Measurements from ENCODE around the gene GAPDH.

Gene GAPDH

DNA sequence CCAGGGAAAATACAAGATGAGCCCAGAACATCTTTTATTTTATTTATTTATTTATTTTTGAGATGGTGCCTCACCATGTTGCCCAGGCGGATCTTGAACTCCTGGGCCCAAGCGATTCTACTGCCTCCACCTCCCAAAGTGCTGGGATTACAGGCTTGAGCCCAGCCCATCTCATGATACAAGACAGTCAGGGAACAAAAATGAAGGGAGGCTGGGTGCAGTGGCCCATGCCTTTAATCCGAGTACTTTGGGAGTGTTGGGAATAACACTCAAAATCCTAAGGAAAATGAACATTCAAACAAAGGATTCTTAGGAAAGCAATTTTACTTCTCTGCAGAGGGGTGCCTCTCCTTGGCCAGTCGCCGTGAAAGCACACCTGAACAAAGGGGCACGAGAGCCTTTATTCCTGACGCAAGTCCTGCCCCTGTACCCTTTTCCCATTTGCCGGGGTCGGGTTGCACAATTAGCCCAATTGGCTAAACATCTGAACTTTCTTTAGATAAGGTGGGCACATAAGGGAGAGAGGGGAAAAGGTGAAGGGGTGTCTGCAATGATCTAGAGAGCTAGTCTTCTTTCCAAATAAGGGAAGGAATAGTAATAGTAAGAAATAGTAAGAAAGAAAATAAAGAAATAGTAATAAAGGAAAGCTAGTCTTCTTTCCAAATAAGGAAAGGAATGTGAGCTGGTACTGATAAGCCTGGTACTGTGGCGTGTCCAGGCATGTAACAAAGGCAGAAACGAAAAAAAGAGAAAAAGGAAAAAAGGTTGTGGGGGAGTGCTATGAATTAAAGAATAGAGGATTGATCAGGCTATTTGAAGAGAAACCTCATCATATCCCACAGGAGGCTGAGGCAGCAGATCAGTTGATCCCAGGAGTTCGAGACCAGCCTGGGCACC, 27.0 kb upstream of the GAPDH start:
- no peaks in the 10 kb centered on the region for H3K27me3 ChIP-seq (ENCODE audit: insufficient read depth, low read length)
- H3K36me3 ChIP-seq (ENCODE audit: insufficient read depth, low read length), result peaks cover 14% of the 10 kb centered on the region; the same call in 1 of the 2 replicates
- H3K4me3 ChIP-seq (ENCODE audit: low read depth, low read length), result no peak overlapping the region
- no peak overlapping the region for H2AFZ ChIP-seq (ENCODE audit: low read length, unreplicated experiment)
- peak overlapping the region; percentile 20 for H3K27ac ChIP-seq (ENCODE audit: low read depth, low read length)
- no peaks in the 10 kb centered on the region for H3K4me1 ChIP-seq (ENCODE audit: control insufficient read depth, insufficient read depth, low read length, unreplicated experiment)
- H3K79me2 ChIP-seq (ENCODE audit: control insufficient read depth, insufficient read depth, low read length, unreplicated experiment), result peaks cover 32% of the 10 kb centered on the region

DNA sequence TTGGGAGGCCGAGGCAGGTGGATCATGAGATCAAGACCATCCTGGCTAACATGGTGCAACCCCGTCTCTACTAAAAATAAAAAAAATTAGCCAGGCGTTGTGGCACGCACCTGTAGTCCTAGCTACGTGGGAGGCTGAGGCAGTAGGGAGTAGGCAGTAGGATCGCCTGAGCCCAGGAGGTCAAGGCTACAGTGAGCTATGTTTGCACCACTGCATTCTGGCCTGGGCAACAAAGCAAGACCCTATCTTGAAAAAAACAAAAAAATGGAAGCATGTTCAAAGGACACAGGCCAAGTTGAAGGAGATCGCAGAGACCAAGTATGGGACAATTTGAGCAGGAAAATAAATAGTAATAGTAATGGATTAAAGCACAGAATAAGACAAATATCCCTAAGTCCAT, 26.2 kb upstream of the GAPDH start:
- Histone ChIP-seq H3K79me2 (ENCODE audit: control insufficient read depth, insufficient read depth, low read length, unreplicated experiment) (peaks cover 30% of the 10 kb centered on the region), H3K36me3 (ENCODE audit: insufficient read depth, low read length) (peaks cover 18% of the 10 kb centered on the region; the same call in 1 of the 2 replicates), H3K27me3 (ENCODE audit: insufficient read depth, low read length) (no peaks in the 10 kb centered on the region), H3K27ac (ENCODE audit: low read depth, low read length) (peak overlapping the region; percentile 20; the same call in 1 of the 2 replicates), H2AFZ (ENCODE audit: low read length, unreplicated experiment) (no peak overlapping the region), H3K4me1 (ENCODE audit: control insufficient read depth, insufficient read depth, low read length, unreplicated experiment) (no peaks in the 10 kb centered on the region), H3K4me3 (ENCODE audit: low read depth, low read length) (no peak overlapping the region)

DNA sequence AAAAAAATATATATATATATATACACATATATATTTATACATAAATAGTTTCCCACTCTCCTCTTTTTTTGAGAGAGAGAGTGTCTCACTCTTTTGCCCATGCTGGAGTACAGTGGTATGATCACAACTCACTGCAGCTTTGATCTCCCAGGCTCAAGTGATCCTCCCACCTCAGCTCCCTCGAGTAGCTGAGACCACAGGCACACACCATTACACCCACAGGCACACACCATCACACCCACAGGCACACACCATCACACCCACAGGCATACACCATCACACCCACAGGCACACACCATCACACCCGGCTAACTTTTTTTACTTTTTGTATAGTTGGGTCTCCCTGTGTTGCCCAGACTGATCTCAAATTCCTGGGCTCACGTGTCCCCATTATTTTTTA, 14.1 kb upstream of the GAPDH start:
- Histone ChIP-seq H3K4me3 (ENCODE audit: low read depth, low read length) (no peak overlapping the region), H3K4me1 (ENCODE audit: control insufficient read depth, insufficient read depth, low read length, unreplicated experiment) (no peaks in the 10 kb centered on the region), H3K27me3 (ENCODE audit: insufficient read depth, low read length) (no peaks in the 10 kb centered on the region), H3K36me3 (ENCODE audit: insufficient read depth, low read length) (peaks cover 40% of the 10 kb centered on the region), H2AFZ (ENCODE audit: low read length, unreplicated experiment) (no peak overlapping the region), H3K79me2 (ENCODE audit: control insufficient read depth, insufficient read depth, low read length, unreplicated experiment) (no peaks in the 10 kb centered on the region), H3K27ac (ENCODE audit: low read depth, low read length) (no peak overlapping the region)

DNA sequence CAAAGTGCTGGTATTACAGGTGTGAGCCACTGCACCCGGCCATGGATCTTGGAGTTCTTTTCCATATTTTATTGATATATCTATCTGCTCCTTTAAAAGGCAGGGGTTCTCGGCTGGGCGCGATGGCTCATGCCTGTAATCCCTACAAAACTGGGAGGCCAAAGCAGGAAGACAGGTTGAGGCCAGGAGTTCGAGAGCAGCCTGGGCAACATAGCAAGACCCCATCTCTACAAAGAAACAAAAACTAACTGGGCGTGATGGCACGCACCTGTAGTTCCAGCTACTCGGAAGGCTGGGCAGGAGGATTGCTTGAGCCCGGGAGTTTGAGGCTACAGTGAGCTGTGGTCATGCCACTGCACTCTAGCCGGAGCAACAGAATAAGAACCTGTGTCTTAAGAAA, 12.1 kb upstream of the GAPDH start:
- H3K36me3 ChIP-seq (ENCODE audit: insufficient read depth, low read length), result peaks cover 29% of the 10 kb centered on the region
- H3K79me2 ChIP-seq (ENCODE audit: control insufficient read depth, insufficient read depth, low read length, unreplicated experiment), result no peaks in the 10 kb centered on the region
- H2AFZ ChIP-seq (ENCODE audit: low read length, unreplicated experiment), result no peak overlapping the region

DNA sequence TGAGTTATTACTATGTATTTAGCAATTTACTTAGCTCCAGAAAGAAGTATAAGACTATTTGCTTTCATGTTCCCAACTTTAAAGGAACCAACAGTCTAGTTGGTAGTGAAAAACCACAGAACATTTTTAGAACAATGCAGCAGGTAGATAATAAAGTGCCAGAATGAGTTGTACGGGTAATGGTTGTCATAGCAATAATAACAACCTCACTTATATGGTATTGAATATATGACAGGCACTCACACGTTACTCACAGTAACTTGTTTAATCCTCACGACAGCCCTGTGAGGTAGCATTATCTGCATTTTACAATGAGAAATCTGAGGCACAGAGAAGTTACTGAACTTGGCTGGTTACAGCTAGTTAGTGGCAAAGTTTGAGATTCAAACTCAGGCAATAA, 10.6 kb upstream of the GAPDH start:
- Histone ChIP-seq H2AFZ (ENCODE audit: low read length, unreplicated experiment) (no peak overlapping the region), H3K27ac (ENCODE audit: low read depth, low read length) (no peak overlapping the region), H3K79me2 (ENCODE audit: control insufficient read depth, insufficient read depth, low read length, unreplicated experiment) (no peaks in the 10 kb centered on the region), H3K4me3 (ENCODE audit: low read depth, low read length) (no peak overlapping the region), H3K4me1 (ENCODE audit: control insufficient read depth, insufficient read depth, low read length, unreplicated experiment) (no peaks in the 10 kb centered on the region), H3K27me3 (ENCODE audit: insufficient read depth, low read length) (no peaks in the 10 kb centered on the region), H3K36me3 (ENCODE audit: insufficient read depth, low read length) (peaks cover 19% of the 10 kb centered on the region)

More for the DNA sequence above, 12.1 kb upstream of the GAPDH start:
- no peaks in the 10 kb centered on the region for H3K4me1 ChIP-seq (ENCODE audit: control insufficient read depth, insufficient read depth, low read length, unreplicated experiment)
- H3K27me3 ChIP-seq (ENCODE audit: insufficient read depth, low read length), result no peaks in the 10 kb centered on the region
- no peak overlapping the region for H3K4me3 ChIP-seq (ENCODE audit: low read depth, low read length)
- H3K27ac ChIP-seq (ENCODE audit: low read depth, low read length), result no peak overlapping the region

DNA sequence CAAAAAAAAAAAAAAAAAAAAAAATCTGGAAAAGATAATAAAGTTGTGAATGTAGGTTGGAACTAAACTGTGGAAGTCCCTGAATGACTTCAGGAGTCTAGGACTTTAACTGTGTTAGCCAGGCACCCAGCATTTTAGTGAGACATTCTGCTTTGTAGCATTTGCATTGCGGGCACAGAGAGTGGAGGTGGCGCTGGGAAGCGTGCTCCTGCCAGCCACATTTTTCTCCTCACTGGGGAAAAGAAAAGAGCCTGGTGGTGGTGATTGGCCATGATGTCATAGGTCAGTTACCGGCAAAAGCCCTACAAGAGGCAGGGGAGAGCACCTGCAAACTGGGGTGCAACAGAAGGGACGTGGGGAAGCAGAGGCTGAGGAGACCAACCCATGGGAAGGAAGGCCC, 9.7 kb upstream of the GAPDH start:
- H3K4me1 ChIP-seq (ENCODE audit: control insufficient read depth, insufficient read depth, low read length, unreplicated experiment), result no peaks in the 10 kb centered on the region
- peaks cover 20% of the 10 kb centered on the region for H3K36me3 ChIP-seq (ENCODE audit: insufficient read depth, low read length)
- no peak overlapping the region for H3K27ac ChIP-seq (ENCODE audit: low read depth, low read length)
- H2AFZ ChIP-seq (ENCODE audit: low read length, unreplicated experiment), result no peak overlapping the region
- H3K79me2 ChIP-seq (ENCODE audit: control insufficient read depth, insufficient read depth, low read length, unreplicated experiment), result no peaks in the 10 kb centered on the region
- H3K4me3 ChIP-seq (ENCODE audit: low read depth, low read length), result no peak overlapping the region
- no peaks in the 10 kb centered on the region for H3K27me3 ChIP-seq (ENCODE audit: insufficient read depth, low read length)

DNA sequence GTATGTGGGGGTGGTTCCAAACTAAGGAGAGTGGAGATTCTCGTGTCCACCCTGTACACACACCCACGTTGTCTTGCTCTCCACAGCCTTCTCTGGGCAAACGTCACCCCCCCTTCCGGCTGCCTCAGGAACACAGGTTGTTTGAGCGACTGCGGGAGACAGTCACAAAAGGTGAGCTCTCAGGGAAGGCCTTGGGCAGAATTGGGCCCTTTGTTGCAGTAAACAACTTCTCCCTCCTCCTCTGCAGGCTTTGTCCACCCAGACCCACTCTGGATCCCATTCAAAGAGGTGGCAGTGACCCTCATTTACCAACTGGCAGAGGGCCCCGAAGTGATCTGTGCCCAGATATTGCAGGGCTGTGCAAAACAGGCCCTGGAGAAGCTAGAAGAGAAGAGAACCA, 8.1 kb upstream of the GAPDH start:
- Histone ChIP-seq H3K4me1 (ENCODE audit: control insufficient read depth, insufficient read depth, low read length, unreplicated experiment) (no peaks in the 10 kb centered on the region), H3K27me3 (ENCODE audit: insufficient read depth, low read length) (no peaks in the 10 kb centered on the region), H3K27ac (ENCODE audit: low read depth, low read length) (no peak overlapping the region), H2AFZ (ENCODE audit: low read length, unreplicated experiment) (no peak overlapping the region), H3K36me3 (ENCODE audit: insufficient read depth, low read length) (peaks cover 24% of the 10 kb centered on the region), H3K79me2 (ENCODE audit: control insufficient read depth, insufficient read depth, low read length, unreplicated experiment) (no peaks in the 10 kb centered on the region), H3K4me3 (ENCODE audit: low read depth, low read length) (no peak overlapping the region)

DNA sequence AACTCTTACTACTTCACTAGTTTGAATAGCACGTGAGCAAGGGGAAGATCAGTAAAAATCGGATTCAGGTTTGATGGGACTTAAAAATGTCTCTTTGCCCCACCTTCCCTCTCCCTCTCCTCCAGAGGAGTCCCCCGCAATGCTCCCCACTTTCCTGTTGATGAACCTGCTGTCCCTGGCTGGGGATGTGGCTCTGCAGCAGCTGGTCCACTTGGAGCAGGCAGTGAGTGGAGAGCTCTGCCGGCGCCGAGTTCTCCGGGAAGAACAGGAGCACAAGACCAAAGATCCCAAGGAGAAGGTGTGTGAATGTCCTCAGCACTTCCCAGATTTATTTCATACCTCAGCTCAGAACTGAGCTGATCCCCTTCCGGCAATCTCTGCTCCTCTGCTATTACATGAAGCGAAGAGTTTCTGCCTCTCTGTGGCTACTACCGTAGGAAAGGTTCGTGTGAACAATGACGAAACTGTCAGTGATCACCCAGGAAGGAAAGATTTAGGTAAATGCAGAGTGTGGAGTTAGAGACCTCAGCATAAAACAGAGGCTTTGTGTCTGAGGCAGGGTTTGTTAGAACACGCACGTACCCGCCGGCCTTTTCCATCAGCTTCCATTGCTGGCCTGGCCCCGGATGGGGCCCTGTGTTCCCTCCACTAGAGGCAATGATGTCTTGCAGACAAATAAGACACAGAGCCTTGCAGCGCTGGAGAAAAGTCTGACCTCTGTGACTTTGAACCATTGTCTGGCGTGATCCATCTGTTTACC, 7.4 kb upstream of the GAPDH start:
- Histone ChIP-seq H3K27ac (ENCODE audit: low read depth, low read length) (no peak overlapping the region), H3K27me3 (ENCODE audit: insufficient read depth, low read length) (no peaks in the 10 kb centered on the region), H3K4me3 (ENCODE audit: low read depth, low read length) (no peak overlapping the region), H3K79me2 (ENCODE audit: control insufficient read depth, insufficient read depth, low read length, unreplicated experiment) (no peaks in the 10 kb centered on the region), H3K36me3 (ENCODE audit: insufficient read depth, low read length) (peaks cover 19% of the 10 kb centered on the region), H3K4me1 (ENCODE audit: control insufficient read depth, insufficient read depth, low read length, unreplicated experiment) (peaks cover 5% of the 10 kb centered on the region), H2AFZ (ENCODE audit: low read length, unreplicated experiment) (no peak overlapping the region)

DNA sequence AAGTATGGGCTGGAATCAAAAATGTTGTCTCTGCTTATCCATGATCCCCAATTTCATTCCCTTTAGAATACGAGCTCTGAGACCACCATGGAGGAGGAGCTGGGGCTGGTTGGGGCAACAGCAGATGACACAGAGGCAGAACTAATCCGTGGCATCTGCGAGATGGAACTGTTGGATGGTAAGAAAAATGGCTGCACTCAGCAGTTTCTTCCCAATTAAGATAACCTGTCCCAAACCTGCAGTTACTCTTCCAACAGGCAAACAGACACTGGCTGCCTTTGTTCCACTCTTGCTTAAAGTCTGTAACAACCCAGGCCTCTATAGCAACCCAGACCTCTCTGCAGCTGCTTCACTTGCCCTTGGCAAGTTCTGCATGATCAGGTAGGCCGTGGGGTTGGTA, 6.6 kb upstream of the GAPDH start:
- H3K4me3 ChIP-seq (ENCODE audit: low read depth, low read length), result no peak overlapping the region
- H3K4me1 ChIP-seq (ENCODE audit: control insufficient read depth, insufficient read depth, low read length, unreplicated experiment), result peaks cover 10% of the 10 kb centered on the region
- H2AFZ ChIP-seq (ENCODE audit: low read length, unreplicated experiment), result no peak overlapping the region
- no peaks in the 10 kb centered on the region for H3K79me2 ChIP-seq (ENCODE audit: control insufficient read depth, insufficient read depth, low read length, unreplicated experiment)
- no peaks in the 10 kb centered on the region for H3K27me3 ChIP-seq (ENCODE audit: insufficient read depth, low read length)
- H3K27ac ChIP-seq (ENCODE audit: low read depth, low read length), result no peak overlapping the region
- H3K36me3 ChIP-seq (ENCODE audit: insufficient read depth, low read length), result peaks cover 17% of the 10 kb centered on the region

DNA sequence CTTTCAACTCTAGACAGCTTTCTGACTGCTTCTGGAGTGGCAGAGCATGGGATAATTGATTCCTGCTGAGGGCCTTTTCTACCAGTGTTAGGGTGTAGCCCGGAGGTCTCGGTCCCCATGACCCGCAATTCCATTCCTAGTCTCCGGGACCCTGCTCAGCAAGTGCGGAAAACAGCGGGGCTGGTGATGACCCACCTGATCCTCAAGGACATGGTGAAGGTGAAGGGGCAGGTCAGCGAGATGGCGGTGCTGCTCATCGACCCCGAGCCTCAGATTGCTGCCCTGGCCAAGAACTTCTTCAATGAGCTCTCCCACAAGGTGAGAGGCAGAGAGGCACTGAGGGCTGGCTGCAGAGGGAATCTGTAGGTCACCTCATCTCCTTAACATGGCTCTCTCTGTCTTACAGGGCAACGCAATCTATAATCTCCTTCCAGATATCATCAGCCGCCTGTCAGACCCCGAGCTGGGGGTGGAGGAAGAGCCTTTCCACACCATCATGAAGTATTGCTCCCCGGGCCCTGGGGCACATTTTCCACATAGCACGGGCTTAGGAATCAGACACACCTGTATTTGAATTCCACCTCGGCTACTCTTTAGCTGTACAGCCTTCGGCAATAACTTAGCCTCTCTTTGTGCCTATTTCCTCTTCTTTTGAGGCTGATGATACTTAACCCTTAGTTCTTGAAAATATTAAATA, 5.6 kb upstream of the GAPDH start:
- Histone ChIP-seq H3K27me3 (ENCODE audit: insufficient read depth, low read length) (no peaks in the 10 kb centered on the region), H2AFZ (ENCODE audit: low read length, unreplicated experiment) (no peak overlapping the region), H3K4me1 (ENCODE audit: control insufficient read depth, insufficient read depth, low read length, unreplicated experiment) (peaks cover 14% of the 10 kb centered on the region), H3K79me2 (ENCODE audit: control insufficient read depth, insufficient read depth, low read length, unreplicated experiment) (no peaks in the 10 kb centered on the region), H3K36me3 (ENCODE audit: insufficient read depth, low read length) (peaks cover 13% of the 10 kb centered on the region), H3K27ac (ENCODE audit: low read depth, low read length) (no peak overlapping the region), H3K4me3 (ENCODE audit: low read depth, low read length) (no peak overlapping the region)
